Mucosa of rectum (tissue), 2 donors: ENCODE measurements around the gene TGFBR3.

Experiments used
- H3K27ac ChIP-seq, 2 donors: one replicate each; pipeline ENCODE4 v1.7.0; 2013; ENCODE audit warnings: inconsistent platforms in 2 of 2, low read depth in 2 of 2, low read length in 2 of 2
- H3K27me3 ChIP-seq, 2 donors: one replicate each; pipeline ENCODE4 v1.7.0; 2013; ENCODE audit warnings: low read length in 2 of 2; ENCODE audit not compliant: control insufficient read depth in 2 of 2, insufficient read depth in 2 of 2
- H3K36me3 ChIP-seq, 2 donors: one replicate each; pipeline ENCODE4 v1.7.0; 2013; ENCODE audit warnings: low read length in 2 of 2; ENCODE audit not compliant: control insufficient read depth in 2 of 2, insufficient read depth in 2 of 2
- H3K4me1 ChIP-seq, 2 donors: one replicate each; pipeline ENCODE4 v1.7.0; 2013; ENCODE audit warnings: low read length in 2 of 2, mild to moderate bottlenecking in 1 of 2; ENCODE audit not compliant: control insufficient read depth in 2 of 2, insufficient read depth in 2 of 2
- H3K4me3 ChIP-seq, 2 donors: one replicate each; pipeline ENCODE4 v1.7.0; 2013; ENCODE audit warnings: low read length in 2 of 2
- H3K9ac ChIP-seq, 2 donors: one replicate each; pipeline ENCODE4 v1.7.0; 2013; ENCODE audit warnings: low read length in 2 of 2, low read depth in 1 of 2, mild to moderate bottlenecking in 1 of 2
- H3K9me3 ChIP-seq, 2 donors: one replicate each; pipeline ENCODE4 v1.7.0; 2013; ENCODE audit warnings: low read length in 2 of 2; ENCODE audit not compliant: control insufficient read depth in 2 of 2
- donor health status: healthy.
- donor health status: Normal muscosa, but diverticular disease.

The TGFBR3 gene

GRCh38 chr1:91885716-91886506 is at the start of gene TGFBR3:
TSS of gene TGFBR3 (minus strand) at chr1:91886151. CDS start at chr1:91861531, 24,620 bp downstream.
- Histone ChIP-seq H3K9ac (peak within 1 kb of the TSS; percentile 60 to 87), H3K27ac (peak within 1 kb of the TSS; percentile 84 to 90), H3K9me3 (no peaks in the 10 kb centered on the region), H3K4me1 (peaks cover 13% of the 10 kb centered on the region in 2 donors), H3K36me3 (no peaks in the 10 kb centered on the region), H3K27me3 (peaks cover 2 to 7% of the 10 kb centered on the region in 2 donors), H3K4me3 (peak within 1 kb of the TSS; percentile 71 to 84)

- Histone ChIP-seq H3K9ac (no peak overlapping the region), H3K36me3 (no peaks in the 10 kb centered on the region), H3K4me1 (no peaks in the 10 kb centered on the region), H3K4me3 (no peak overlapping the region), H3K9me3 (no peaks in the 10 kb centered on the region), H3K27me3 (no peaks in the 10 kb centered on the region), H3K27ac (no peak overlapping the region)
Measured at GRCh38 chr1:91929250-91929649, 43.3 kb upstream of the TGFBR3 start.

- no peaks in the 10 kb centered on the region for H3K36me3 ChIP-seq
- no peak overlapping the region for H3K27ac ChIP-seq
- H3K27me3 ChIP-seq = no peaks in the 10 kb centered on the region
- no peaks in the 10 kb centered on the region for H3K4me1 ChIP-seq
- H3K4me3 ChIP-seq = no peak overlapping the region
- no peak overlapping the region for H3K9ac ChIP-seq
- H3K9me3 ChIP-seq = no peaks in the 10 kb centered on the region
Measured at GRCh38 chr1:91928026-91928425, 42.1 kb upstream of the TGFBR3 start.

GRCh38 chr1:91925644-91926435 is 39.9 kb upstream of the TGFBR3 start:
- no peaks in the 10 kb centered on the region for H3K9me3 ChIP-seq
- no peak overlapping the region for H3K4me3 ChIP-seq
- H3K27ac ChIP-seq = no peak overlapping the region
- no peak overlapping the region for H3K9ac ChIP-seq
- H3K36me3 ChIP-seq = no peaks in the 10 kb centered on the region
- no peaks in the 10 kb centered on the region for H3K4me1 ChIP-seq
- H3K27me3 ChIP-seq = no peaks in the 10 kb centered on the region

DNA sequence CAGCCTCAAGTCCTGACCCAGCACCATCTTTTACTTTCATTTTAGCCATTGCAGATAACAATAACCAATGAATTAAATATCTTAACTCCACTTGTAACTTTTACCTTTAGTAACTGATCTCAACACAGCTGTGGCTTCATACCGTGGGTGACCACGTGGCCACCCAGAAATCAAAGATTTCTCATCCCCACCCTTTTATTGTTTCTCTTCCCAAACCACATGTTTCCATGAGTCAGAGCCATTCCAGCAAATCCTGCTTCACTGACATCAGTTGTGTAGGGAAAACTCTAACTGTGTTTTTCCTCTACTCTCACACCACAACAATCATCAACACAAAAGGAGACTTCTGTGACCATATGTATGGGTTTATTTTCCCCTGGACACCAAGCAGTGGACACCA is 38.2 kb upstream of the TGFBR3 start:
- Histone ChIP-seq H3K9me3 (no peaks in the 10 kb centered on the region), H3K4me1 (no peaks in the 10 kb centered on the region), H3K9ac (no peak overlapping the region), H3K27ac (no peak overlapping the region), H3K36me3 (no peaks in the 10 kb centered on the region), H3K27me3 (no peaks in the 10 kb centered on the region), H3K4me3 (no peak overlapping the region)

GRCh38 chr1:91919962-91920361 is 34.0 kb upstream of the TGFBR3 start:
- no peak overlapping the region for H3K4me3 ChIP-seq
- no peaks in the 10 kb centered on the region for H3K9me3 ChIP-seq
- H3K9ac ChIP-seq = no peak overlapping the region
- no peaks in the 10 kb centered on the region for H3K36me3 ChIP-seq
- no peak overlapping the region for H3K27ac ChIP-seq
- H3K4me1 ChIP-seq = no peaks in the 10 kb centered on the region
- no peaks in the 10 kb centered on the region for H3K27me3 ChIP-seq

DNA sequence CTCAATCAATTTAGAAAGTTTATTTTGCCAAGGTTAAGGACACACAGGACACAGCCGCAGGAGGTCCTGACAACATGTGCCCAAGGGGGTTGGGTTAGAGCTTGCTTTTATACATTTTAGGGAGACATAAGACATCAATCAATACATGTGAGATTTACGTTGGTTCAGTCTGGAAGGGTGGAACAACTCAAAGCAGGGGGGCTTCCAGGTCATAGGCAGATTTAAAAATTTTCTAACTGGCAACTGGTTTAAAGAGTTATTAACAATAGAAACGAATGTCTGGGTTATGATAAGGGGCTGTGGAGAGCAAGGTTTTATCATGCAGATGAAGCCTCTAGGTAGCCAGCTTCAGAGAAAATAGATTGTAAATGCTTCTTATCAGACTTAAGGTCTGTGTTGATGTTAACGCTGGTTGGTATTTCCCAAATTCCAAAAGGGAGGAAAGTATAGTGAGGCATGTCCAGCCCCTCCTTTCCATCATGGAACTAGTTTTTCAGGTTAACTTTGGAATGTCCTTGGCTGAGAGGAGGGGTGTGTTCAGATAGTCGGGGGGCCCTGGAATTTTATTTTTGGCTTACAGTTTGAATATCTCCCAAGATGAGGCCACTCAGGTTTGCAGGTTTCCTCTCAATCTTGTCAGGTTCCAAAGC is 31.0 kb upstream of the TGFBR3 start:
- Histone ChIP-seq H3K9me3 (no peaks in the 10 kb centered on the region), H3K9ac (no peak overlapping the region), H3K27me3 (no peaks in the 10 kb centered on the region), H3K36me3 (no peaks in the 10 kb centered on the region), H3K4me3 (no peak overlapping the region), H3K4me1 (no peaks in the 10 kb centered on the region), H3K27ac (no peak overlapping the region)

DNA sequence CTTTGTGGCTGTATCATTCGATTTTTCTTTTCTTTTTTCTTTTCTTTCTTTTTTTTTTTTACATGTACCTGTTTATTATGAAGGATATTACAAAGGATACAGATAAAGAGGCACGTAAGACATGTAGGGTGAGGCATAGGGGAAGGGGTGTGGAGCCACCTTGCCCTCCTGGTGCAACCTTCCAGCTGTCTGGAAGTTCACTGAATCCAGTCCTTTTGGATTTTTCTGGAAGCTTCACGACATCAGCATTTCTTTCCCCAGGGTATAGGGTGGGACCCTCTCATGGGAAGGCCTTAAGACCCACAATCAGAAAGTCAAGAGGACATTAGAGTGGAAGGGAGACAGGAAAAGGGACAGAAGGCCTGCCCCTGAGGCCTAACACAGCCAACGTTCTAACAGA is 30.1 kb upstream of the TGFBR3 start:
- H3K27me3 ChIP-seq = no peaks in the 10 kb centered on the region

DNA sequence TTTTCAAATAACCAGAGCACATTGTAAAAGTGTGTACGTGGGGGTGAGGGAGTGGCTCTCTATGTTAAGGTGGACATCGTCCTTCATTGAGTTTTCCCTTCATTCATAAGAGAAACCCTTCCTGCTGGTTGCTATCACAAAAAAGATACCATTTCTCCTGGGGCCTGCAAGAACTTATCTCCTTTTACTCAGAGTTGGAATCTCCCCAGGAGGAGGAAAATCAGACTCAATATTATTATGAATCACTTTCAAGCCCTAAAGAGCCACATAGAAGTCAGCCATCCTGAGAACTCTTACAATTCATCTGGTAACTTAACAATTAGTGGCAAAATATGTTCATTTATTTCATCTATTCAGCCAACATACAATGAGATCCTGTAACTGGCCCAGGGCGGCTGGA is 27.1 kb upstream of the TGFBR3 start:
- H3K9me3 ChIP-seq = no peaks in the 10 kb centered on the region
- no peak overlapping the region for H3K9ac ChIP-seq
- H3K4me1 ChIP-seq = no peaks in the 10 kb centered on the region
- no peak overlapping the region for H3K27ac ChIP-seq
- H3K4me3 ChIP-seq = no peak overlapping the region
- no peaks in the 10 kb centered on the region for H3K36me3 ChIP-seq
- H3K27me3 ChIP-seq = no peaks in the 10 kb centered on the region

More for the DNA sequence above, 30.1 kb upstream of the TGFBR3 start:
- Histone ChIP-seq H3K27ac (no peak overlapping the region), H3K4me1 (no peaks in the 10 kb centered on the region), H3K9me3 (no peaks in the 10 kb centered on the region), H3K36me3 (no peaks in the 10 kb centered on the region), H3K4me3 (no peak overlapping the region), H3K9ac (no peak overlapping the region)

GRCh38 chr1:91912266-91912665 is 26.3 kb upstream of the TGFBR3 start:
- Histone ChIP-seq H3K27ac (no peak overlapping the region), H3K4me1 (no peaks in the 10 kb centered on the region), H3K27me3 (no peaks in the 10 kb centered on the region), H3K9ac (no peak overlapping the region), H3K4me3 (no peak overlapping the region), H3K9me3 (no peaks in the 10 kb centered on the region), H3K36me3 (no peaks in the 10 kb centered on the region)
